ENCODE measurements around the gene RNU5B-1.

Gene RNU5B-1

GRCh38 chr15:65259367-65259797, 45.1 kb upstream of the RNU5B-1 start:
- Histone ChIP-seq H3K4me3 (ENCODE audit: low read depth, low read length) (no peak overlapping the region), H3K9ac (ENCODE audit: low read length) (no peak overlapping the region), H3K4me1 (ENCODE audit: control insufficient read depth in 1 of 2, insufficient read depth in 2 of 2, low read length in 2 of 2) (peaks cover 0 to under 1% of the 10 kb centered on the region in 2 experiments), H3K36me3 (ENCODE audit: control insufficient read depth in 1 of 2, insufficient read depth in 2 of 2, low read length in 2 of 2) (peaks cover 2 to 15% of the 10 kb centered on the region in 2 experiments), H2BK5ac (ENCODE audit: low read depth, low read length, poor library complexity) (no peak overlapping the region), H3K79me2 (ENCODE audit: control insufficient read depth, insufficient read depth, low read length, poor library complexity) (no peaks in the 10 kb centered on the region), H4K91ac (ENCODE audit: low read depth, low read length) (no peak overlapping the region), H3K79me1 (ENCODE audit: low read length) (no peaks in the 10 kb centered on the region), H3K4ac (ENCODE audit: low read depth, low read length) (no peak overlapping the region), H3K27ac (ENCODE audit: low read depth, low read length) (no peak overlapping the region), H2AK5ac (ENCODE audit: low read length) (no peak overlapping the region), H2BK12ac (ENCODE audit: low read length) (no peak overlapping the region), H2AFZ (ENCODE audit: insufficient read depth, low read length, poor library complexity) (no peak overlapping the region), H3K23ac (ENCODE audit: low read length) (no peak overlapping the region), H3K18ac (ENCODE audit: low read length) (no peak overlapping the region), H3K9me3 (ENCODE audit: insufficient read depth, low read depth, low read length) (no peaks in the 10 kb centered on the region), H3K4me2 (ENCODE audit: low read length) (no peak overlapping the region), H4K8ac (ENCODE audit: low read depth, low read length) (no peak overlapping the region), H2BK120ac (ENCODE audit: insufficient read depth, low read length, poor library complexity) (no peak overlapping the region), H3K14ac (ENCODE audit: low read length) (no peak overlapping the region), H3K27me3 (ENCODE audit: insufficient read depth, low read length) (no peaks in the 10 kb centered on the region), H4K12ac (ENCODE audit: low read depth, low read length) (no peak overlapping the region)
- no CpG with 5 or more reads among the region's 7 CpGs for WGBS (ENCODE audit: extremely low coverage, insufficient coverage, insufficient read length)
- no peak for DNase-seq

GRCh38 chr15:65260968-65261367, 43.5 kb upstream of the RNU5B-1 start:
- Histone ChIP-seq H3K9me3 (ENCODE audit: insufficient read depth, low read depth, low read length) (no peaks in the 10 kb centered on the region), H3K27ac (ENCODE audit: low read depth, low read length) (no peak overlapping the region), H3K79me2 (ENCODE audit: control insufficient read depth, insufficient read depth, low read length, poor library complexity) (no peaks in the 10 kb centered on the region), H2BK120ac (ENCODE audit: insufficient read depth, low read length, poor library complexity) (no peak overlapping the region), H3K18ac (ENCODE audit: low read length) (no peak overlapping the region), H3K4me3 (ENCODE audit: low read depth, low read length) (no peak overlapping the region), H3K9ac (ENCODE audit: low read length) (no peak overlapping the region), H3K23ac (ENCODE audit: low read length) (no peak overlapping the region), H2BK5ac (ENCODE audit: low read depth, low read length, poor library complexity) (no peak overlapping the region), H3K4me2 (ENCODE audit: low read length) (no peak overlapping the region), H4K8ac (ENCODE audit: low read depth, low read length) (no peak overlapping the region), H3K27me3 (ENCODE audit: insufficient read depth, low read length) (no peaks in the 10 kb centered on the region), H4K12ac (ENCODE audit: low read depth, low read length) (no peak overlapping the region), H2BK12ac (ENCODE audit: low read length) (no peak overlapping the region), H3K14ac (ENCODE audit: low read length) (no peak overlapping the region), H4K91ac (ENCODE audit: low read depth, low read length) (no peak overlapping the region), H3K4me1 (ENCODE audit: control insufficient read depth in 1 of 2, insufficient read depth in 2 of 2, low read length in 2 of 2) (peaks cover 0 to 9% of the 10 kb centered on the region in 2 experiments), H3K79me1 (ENCODE audit: low read length) (no peaks in the 10 kb centered on the region), H2AK5ac (ENCODE audit: low read length) (no peak overlapping the region), H3K4ac (ENCODE audit: low read depth, low read length) (no peak overlapping the region), H3K36me3 (ENCODE audit: control insufficient read depth in 1 of 2, insufficient read depth in 2 of 2, low read length in 2 of 2) (peaks cover 2 to 15% of the 10 kb centered on the region in 2 experiments), H2AFZ (ENCODE audit: insufficient read depth, low read length, poor library complexity) (no peak overlapping the region)
- WGBS (ENCODE audit: extremely low coverage, insufficient coverage, insufficient read length) = no CpG with 5 or more reads among the region's 6 CpGs
- no peak for DNase-seq

GRCh38 chr15:65263313-65263712, 41.2 kb upstream of the RNU5B-1 start:
- Histone ChIP-seq H2BK120ac (ENCODE audit: insufficient read depth, low read length, poor library complexity) (no peak overlapping the region), H3K18ac (ENCODE audit: low read length) (no peak overlapping the region), H2BK12ac (ENCODE audit: low read length) (no peak overlapping the region), H2AK5ac (ENCODE audit: low read length) (no peak overlapping the region), H4K12ac (ENCODE audit: low read depth, low read length) (no peak overlapping the region), H3K79me2 (ENCODE audit: control insufficient read depth, insufficient read depth, low read length, poor library complexity) (no peaks in the 10 kb centered on the region), H3K9ac (ENCODE audit: low read length) (no peak overlapping the region), H3K4ac (ENCODE audit: low read depth, low read length) (no peak overlapping the region), H4K91ac (ENCODE audit: low read depth, low read length) (no peak overlapping the region), H2BK5ac (ENCODE audit: low read depth, low read length, poor library complexity) (no peak overlapping the region), H3K79me1 (ENCODE audit: low read length) (no peaks in the 10 kb centered on the region), H3K36me3 (ENCODE audit: control insufficient read depth in 1 of 2, insufficient read depth in 2 of 2, low read length in 2 of 2) (peaks cover 2 to 15% of the 10 kb centered on the region in 2 experiments), H3K27me3 (ENCODE audit: insufficient read depth, low read length) (no peaks in the 10 kb centered on the region), H2AFZ (ENCODE audit: insufficient read depth, low read length, poor library complexity) (no peak overlapping the region), H4K8ac (ENCODE audit: low read depth, low read length) (no peak overlapping the region), H3K27ac (ENCODE audit: low read depth, low read length) (no peak overlapping the region), H3K4me1 (ENCODE audit: control insufficient read depth in 1 of 2, insufficient read depth in 2 of 2, low read length in 2 of 2) (peaks cover 0 to 9% of the 10 kb centered on the region in 2 experiments), H3K9me3 (ENCODE audit: insufficient read depth, low read depth, low read length) (no peaks in the 10 kb centered on the region), H3K14ac (ENCODE audit: low read length) (no peak overlapping the region), H3K4me2 (ENCODE audit: low read length) (no peak overlapping the region), H3K23ac (ENCODE audit: low read length) (no peak overlapping the region), H3K4me3 (ENCODE audit: low read depth, low read length) (no peak overlapping the region)
- no CpG with 5 or more reads among the region's 4 CpGs for WGBS (ENCODE audit: extremely low coverage, insufficient coverage, insufficient read length)
- no peak for DNase-seq

GRCh38 chr15:65264863-65265430, 39.5 kb upstream of the RNU5B-1 start:
- Histone ChIP-seq H2AFZ (ENCODE audit: insufficient read depth, low read length, poor library complexity) (no peak overlapping the region), H3K4me2 (ENCODE audit: low read length) (no peak overlapping the region), H3K27ac (ENCODE audit: low read depth, low read length) (no peak overlapping the region), H3K18ac (ENCODE audit: low read length) (no peak overlapping the region), H3K4me1 (ENCODE audit: control insufficient read depth in 1 of 2, insufficient read depth in 2 of 2, low read length in 2 of 2) (peaks cover 0 to 9% of the 10 kb centered on the region in 2 experiments), H2AK5ac (ENCODE audit: low read length) (no peak overlapping the region), H3K4ac (ENCODE audit: low read depth, low read length) (no peak overlapping the region), H3K79me2 (ENCODE audit: control insufficient read depth, insufficient read depth, low read length, poor library complexity) (no peaks in the 10 kb centered on the region), H2BK5ac (ENCODE audit: low read depth, low read length, poor library complexity) (no peak overlapping the region), H3K36me3 (ENCODE audit: control insufficient read depth in 1 of 2, insufficient read depth in 2 of 2, low read length in 2 of 2) (peaks cover 2 to 12% of the 10 kb centered on the region in 2 experiments), H4K91ac (ENCODE audit: low read depth, low read length) (no peak overlapping the region), H4K12ac (ENCODE audit: low read depth, low read length) (no peak overlapping the region), H3K23ac (ENCODE audit: low read length) (no peak overlapping the region), H3K14ac (ENCODE audit: low read length) (no peak overlapping the region), H3K4me3 (ENCODE audit: low read depth, low read length) (no peak overlapping the region), H3K27me3 (ENCODE audit: insufficient read depth, low read length) (no peaks in the 10 kb centered on the region), H4K8ac (ENCODE audit: low read depth, low read length) (no peak overlapping the region), H2BK12ac (ENCODE audit: low read length) (no peak overlapping the region), H3K79me1 (ENCODE audit: low read length) (no peaks in the 10 kb centered on the region), H3K9ac (ENCODE audit: low read length) (no peak overlapping the region), H2BK120ac (ENCODE audit: insufficient read depth, low read length, poor library complexity) (no peak overlapping the region), H3K9me3 (ENCODE audit: insufficient read depth, low read depth, low read length) (no peaks in the 10 kb centered on the region)
- WGBS (ENCODE audit: extremely low coverage, insufficient coverage, insufficient read length) = no CpG with 5 or more reads among the region's 2 CpGs
- no peak for DNase-seq

Measured in trophoblast cell (in vitro differentiated cells and primary cell).